Measurements from ENCODE around the gene ZRANB1. TPM values are rescaled to one million over a fixed set of nuclear protein-coding genes. Genes with fewer than 3 reads are reported as not detected.

Gene ZRANB1
- total RNA-seq, 2 experiments from 2014 or later: 14.5 to 17.0 TPM

DNA sequence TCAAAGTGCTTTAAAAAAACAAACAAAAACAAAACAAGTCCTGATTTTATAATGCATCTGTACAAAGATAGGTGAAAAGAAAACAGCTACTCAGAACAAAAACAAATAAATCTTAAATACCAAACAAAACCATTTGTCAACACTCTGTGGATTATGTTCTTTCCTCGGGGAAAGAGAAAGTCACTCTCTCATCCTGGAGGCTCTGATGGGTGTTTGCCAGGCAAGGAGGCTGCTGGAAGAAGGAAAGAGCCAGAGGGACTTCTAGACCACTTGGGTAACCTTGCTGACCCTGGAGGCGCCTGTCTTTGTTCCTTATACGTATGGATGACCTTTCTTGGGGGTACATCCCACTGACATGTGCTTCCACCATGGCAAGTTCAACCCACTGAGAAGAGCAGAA, 92.8 kb downstream of the ZRANB1 start:
- Histone ChIP-seq H4K20me1 (ENCODE audit: insufficient read depth, low read length) (no peaks in the 10 kb centered on the region), H2AFZ (ENCODE audit: low read length) (no peak overlapping the region), H3K4me3 (ENCODE audit: low read depth, low read length, poor library complexity, severe bottlenecking) (no peak overlapping the region), H3K4me2 (ENCODE audit: low read length) (no peak overlapping the region), H3K9me3 (ENCODE audit: low read length) (no peaks in the 10 kb centered on the region), H3K27ac (ENCODE audit: low read depth, low read length, poor library complexity, severe bottlenecking) (no peak overlapping the region), H3K9me2 (ENCODE audit: insufficient read depth, low read length) (no peaks in the 10 kb centered on the region), H3K36me3 (ENCODE audit: insufficient read depth, low read length) (no peaks in the 10 kb centered on the region), H3K79me2 (ENCODE audit: insufficient read depth, low read depth, low read length) (no peaks in the 10 kb centered on the region), H3K4me1 (ENCODE audit: insufficient read depth, low read length, poor library complexity, severe bottlenecking) (no peaks in the 10 kb centered on the region)
- ChIA-PET POLR2A (no interaction called here), CTCF (ENCODE audit: unreplicated experiment) (no interaction called here)
- intact Hi-C loops (cut with micrococcal nuclease; ENCODE audit: unreplicated experiment): no loop called here
- TF ChIP-seq, protein P1, sequence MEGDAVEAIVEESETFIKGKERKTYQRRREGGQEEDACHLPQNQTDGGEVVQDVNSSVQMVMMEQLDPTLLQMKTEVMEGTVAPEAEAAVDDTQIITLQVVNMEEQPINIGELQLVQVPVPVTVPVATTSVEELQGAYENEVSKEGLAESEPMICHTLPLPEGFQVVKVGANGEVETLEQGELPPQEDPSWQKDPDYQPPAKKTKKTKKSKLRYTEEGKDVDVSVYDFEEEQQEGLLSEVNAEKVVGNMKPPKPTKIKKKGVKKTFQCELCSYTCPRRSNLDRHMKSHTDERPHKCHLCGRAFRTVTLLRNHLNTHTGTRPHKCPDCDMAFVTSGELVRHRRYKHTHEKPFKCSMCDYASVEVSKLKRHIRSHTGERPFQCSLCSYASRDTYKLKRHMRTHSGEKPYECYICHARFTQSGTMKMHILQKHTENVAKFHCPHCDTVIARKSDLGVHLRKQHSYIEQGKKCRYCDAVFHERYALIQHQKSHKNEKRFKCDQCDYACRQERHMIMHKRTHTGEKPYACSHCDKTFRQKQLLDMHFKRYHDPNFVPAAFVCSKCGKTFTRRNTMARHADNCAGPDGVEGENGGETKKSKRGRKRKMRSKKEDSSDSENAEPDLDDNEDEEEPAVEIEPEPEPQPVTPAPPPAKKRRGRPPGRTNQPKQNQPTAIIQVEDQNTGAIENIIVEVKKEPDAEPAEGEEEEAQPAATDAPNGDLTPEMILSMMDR (conservative IDR thresholded peaks at IDR 0.05; ENCODE audit: low read length): no peak
- no peak for TF ChIP-seq EZH2phosphoT487 (IDR thresholded peaks at IDR 0.05; ENCODE audit: borderline replicate concordance, low read depth, low read length)
- DNase-seq (ENCODE audit: low spot score): no peak
- BruUV-seq (replicated peaks): no TSS peak

DNA sequence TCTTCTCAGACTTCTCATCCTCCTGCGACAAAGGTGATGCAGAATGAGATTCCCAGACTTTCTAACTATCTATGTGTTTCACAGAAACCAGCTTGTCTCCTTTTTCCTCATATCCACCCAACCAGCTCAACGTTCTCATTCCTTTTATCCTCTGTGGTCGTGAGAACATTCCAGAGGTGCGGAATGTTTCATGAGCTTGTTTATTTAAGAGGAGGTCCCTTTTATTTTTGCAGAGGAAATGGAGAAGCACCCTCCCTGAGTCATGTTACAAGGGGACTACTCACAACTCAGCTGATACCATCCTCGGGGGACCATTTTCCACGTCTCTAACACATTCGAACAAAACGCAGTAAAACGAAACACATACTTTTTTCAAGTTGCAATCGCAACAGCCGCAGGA, 93.2 kb downstream of the ZRANB1 start:
- TF ChIP-seq EZH2phosphoT487 (IDR thresholded peaks at IDR 0.05; ENCODE audit: borderline replicate concordance, low read depth, low read length): no peak
- TF ChIP-seq, protein P1 (conservative IDR thresholded peaks at IDR 0.05; ENCODE audit: low read length): no peak
- Histone ChIP-seq H4K20me1 (ENCODE audit: insufficient read depth, low read length) (no peaks in the 10 kb centered on the region), H3K4me3 (ENCODE audit: low read depth, low read length, poor library complexity, severe bottlenecking) (no peak overlapping the region), H3K4me1 (ENCODE audit: insufficient read depth, low read length, poor library complexity, severe bottlenecking) (no peaks in the 10 kb centered on the region), H2AFZ (ENCODE audit: low read length) (no peak overlapping the region), H3K9me3 (ENCODE audit: low read length) (no peaks in the 10 kb centered on the region), H3K36me3 (ENCODE audit: insufficient read depth, low read length) (no peaks in the 10 kb centered on the region), H3K79me2 (ENCODE audit: insufficient read depth, low read depth, low read length) (no peaks in the 10 kb centered on the region), H3K9me2 (ENCODE audit: insufficient read depth, low read length) (no peaks in the 10 kb centered on the region), H3K4me2 (ENCODE audit: low read length) (no peak overlapping the region), H3K27ac (ENCODE audit: low read depth, low read length, poor library complexity, severe bottlenecking) (no peak overlapping the region)
- BruUV-seq (replicated peaks): no TSS peak
- ChIA-PET CTCF (ENCODE audit: unreplicated experiment) (interaction anchor here (0.6 kb wide), 1 partner anchor 13 kb away, joined by 3 read pairs; no protein-coding TSS in a partner anchor), POLR2A (no interaction called here)
- no peak for DNase-seq (ENCODE audit: low spot score)
- intact Hi-C loops (cut with micrococcal nuclease; ENCODE audit: unreplicated experiment): no loop called here

DNA sequence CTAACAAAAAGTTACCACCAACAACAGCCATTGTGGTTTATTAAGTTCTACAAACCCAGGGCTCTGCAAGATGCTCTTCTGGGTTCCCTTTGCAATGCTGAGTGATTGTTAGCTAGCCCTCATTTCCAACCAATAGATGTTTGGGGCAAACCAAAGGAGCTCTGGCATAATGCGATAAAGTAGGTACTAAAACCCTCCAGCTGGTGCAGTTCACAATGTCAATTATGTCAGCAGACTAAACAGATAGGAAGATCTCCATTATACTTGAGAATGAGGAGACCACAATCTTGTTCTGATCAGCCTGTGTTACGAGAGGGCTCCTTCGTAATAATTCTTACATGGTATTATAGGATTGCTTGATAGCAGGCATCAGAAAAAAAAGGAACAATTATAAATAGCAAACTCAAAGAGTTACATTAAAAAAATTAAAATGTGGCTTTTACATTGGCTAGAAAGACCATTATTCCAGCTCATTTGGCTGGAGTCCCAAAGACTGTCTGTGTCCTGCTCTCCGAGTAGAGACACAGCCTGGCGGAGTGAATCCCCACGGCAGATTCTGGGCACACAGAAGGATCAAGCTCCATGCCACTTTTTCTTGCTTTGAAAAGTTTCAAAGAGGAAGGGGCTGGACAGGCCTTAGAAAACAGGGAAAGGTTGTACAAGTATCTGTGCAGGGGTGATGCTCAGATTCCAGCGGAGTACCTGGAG, 93.8 kb downstream of the ZRANB1 start:
- TF ChIP-seq EZH2phosphoT487 (IDR thresholded peaks at IDR 0.05; ENCODE audit: borderline replicate concordance, low read depth, low read length): no peak
- TF ChIP-seq, protein P1 (conservative IDR thresholded peaks at IDR 0.05; ENCODE audit: low read length): no peak
- intact Hi-C loops (cut with micrococcal nuclease; ENCODE audit: unreplicated experiment): no loop called here
- no peaks in the 10 kb centered on the region for H3K36me3 ChIP-seq (ENCODE audit: insufficient read depth, low read length)
- H4K20me1 ChIP-seq (ENCODE audit: insufficient read depth, low read length): no peaks in the 10 kb centered on the region
- H3K4me1 ChIP-seq (ENCODE audit: insufficient read depth, low read length, poor library complexity, severe bottlenecking): no peaks in the 10 kb centered on the region
- ChIA-PET POLR2A (no interaction called here), CTCF (ENCODE audit: unreplicated experiment) (interaction anchor here (0.6 kb wide), 1 partner anchor 12 kb away, joined by 3 read pairs; no protein-coding TSS in a partner anchor)
- H3K9me2 ChIP-seq (ENCODE audit: insufficient read depth, low read length): no peaks in the 10 kb centered on the region
- H2AFZ ChIP-seq (ENCODE audit: low read length): no peak overlapping the region
- DNase-seq (ENCODE audit: low spot score): no peak
- no peaks in the 10 kb centered on the region for H3K79me2 ChIP-seq (ENCODE audit: insufficient read depth, low read depth, low read length)
- H3K4me2 ChIP-seq (ENCODE audit: low read length): no peak overlapping the region
- no TSS peak for BruUV-seq (replicated peaks)
- no peak overlapping the region for H3K4me3 ChIP-seq (ENCODE audit: low read depth, low read length, poor library complexity, severe bottlenecking)
- no peak overlapping the region for H3K27ac ChIP-seq (ENCODE audit: low read depth, low read length, poor library complexity, severe bottlenecking)
- no peaks in the 10 kb centered on the region for H3K9me3 ChIP-seq (ENCODE audit: low read length)

All from OCI-LY7 (cell line).